ENCODE results near the gene PTPRD.

PTPRD gene

DNA sequence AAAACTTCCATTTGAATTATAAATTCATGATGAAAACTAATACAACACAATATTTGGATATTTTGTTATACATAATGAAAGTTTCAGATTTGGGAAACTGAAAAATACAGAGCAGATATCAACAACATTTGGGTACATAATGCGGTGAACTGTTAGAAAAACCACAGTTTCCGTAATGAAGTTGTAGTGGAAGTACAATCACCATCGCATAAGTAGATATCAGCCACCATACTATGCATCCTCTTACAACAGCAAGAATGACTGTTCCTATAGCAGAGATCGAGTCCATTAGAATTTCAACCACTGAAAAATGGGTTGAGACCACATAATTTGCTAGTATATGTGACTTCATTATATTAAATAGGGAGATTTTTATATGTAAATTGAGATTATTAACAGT is 2043.0 kb downstream of the PTPRD start:
- no peaks in the 10 kb centered on the region for H3K27me3 ChIP-seq (ENCODE audit: control insufficient read depth, low read length)
- TF ChIP-seq CTCF (IDR thresholded peaks at IDR 0.05; ENCODE audit: low read depth, low read length, poor library complexity, severe bottlenecking) (no peak), EZH2phosphoT487 (IDR thresholded peaks at IDR 0.05; ENCODE audit: borderline replicate concordance, low read length) (no peak)
- H3K36me3 ChIP-seq (ENCODE audit: control insufficient read depth, low read length) = no peaks in the 10 kb centered on the region
- no peaks in the 10 kb centered on the region for H3K9me2 ChIP-seq (replicated peaks; ENCODE audit: control insufficient read depth, low read length)
- H3K4me1 ChIP-seq (ENCODE audit: control insufficient read depth, low read length) = no peaks in the 10 kb centered on the region
- no peak overlapping the region for H3K27ac ChIP-seq (ENCODE audit: low read depth, low read length)
- H3K4me3 ChIP-seq (ENCODE audit: low read length) = no peak overlapping the region
- H3K9me3 ChIP-seq (ENCODE audit: control insufficient read depth, insufficient read depth, low read length) = no peaks in the 10 kb centered on the region
- H3K4me2 ChIP-seq (ENCODE audit: low read length) = no peak overlapping the region
- no peaks in the 10 kb centered on the region for H3F3A ChIP-seq (ENCODE audit: control insufficient read depth, insufficient read depth)
- H3K79me2 ChIP-seq (ENCODE audit: control insufficient read depth, low read length) = no peaks in the 10 kb centered on the region
- H4K20me1 ChIP-seq (ENCODE audit: control insufficient read depth, insufficient read depth, low read depth, low read length) = no peaks in the 10 kb centered on the region

- Histone ChIP-seq H3K9me2 (replicated peaks; ENCODE audit: control insufficient read depth, low read length) (no peaks in the 10 kb centered on the region), H4K20me1 (ENCODE audit: control insufficient read depth, insufficient read depth, low read depth, low read length) (no peaks in the 10 kb centered on the region), H3K27me3 (ENCODE audit: control insufficient read depth, low read length) (no peaks in the 10 kb centered on the region), H3F3A (ENCODE audit: control insufficient read depth, insufficient read depth) (no peaks in the 10 kb centered on the region), H3K4me1 (ENCODE audit: control insufficient read depth, low read length) (no peaks in the 10 kb centered on the region), H3K27ac (ENCODE audit: low read depth, low read length) (no peak overlapping the region), H3K9me3 (ENCODE audit: control insufficient read depth, insufficient read depth, low read length) (no peaks in the 10 kb centered on the region), H3K36me3 (ENCODE audit: control insufficient read depth, low read length) (no peaks in the 10 kb centered on the region), H3K79me2 (ENCODE audit: control insufficient read depth, low read length) (no peaks in the 10 kb centered on the region), H3K4me2 (ENCODE audit: low read length) (no peak overlapping the region), H3K4me3 (ENCODE audit: low read length) (no peak overlapping the region)
- TF ChIP-seq CTCF (IDR thresholded peaks at IDR 0.05; ENCODE audit: low read depth, low read length, poor library complexity, severe bottlenecking) = no peak
Measured at GRCh38 chr9:8567963-8568579, 2044.7 kb downstream of the PTPRD start.

DNA sequence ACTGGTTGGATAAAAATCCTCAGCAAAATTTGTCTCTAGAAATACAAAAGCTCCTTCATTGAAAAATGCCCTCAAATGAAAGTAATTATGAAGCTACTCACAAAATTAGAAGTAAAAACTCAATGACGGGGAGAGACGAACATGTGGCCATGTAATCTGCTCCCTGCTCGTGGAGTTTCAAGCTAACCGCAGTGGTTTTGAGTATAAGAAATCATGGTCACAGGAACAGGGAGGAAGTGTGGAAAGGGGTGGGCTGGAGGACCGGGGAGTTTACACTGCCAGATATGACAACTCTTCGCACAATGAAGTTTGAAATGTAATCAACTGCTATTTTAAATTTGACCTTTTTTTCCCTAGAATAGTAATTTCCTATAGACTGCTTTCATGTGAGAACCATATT is 2047.8 kb downstream of the PTPRD start:
- H3K27ac ChIP-seq (ENCODE audit: low read depth, low read length) = no peak overlapping the region
- H4K20me1 ChIP-seq (ENCODE audit: control insufficient read depth, insufficient read depth, low read depth, low read length) = no peaks in the 10 kb centered on the region
- no peak overlapping the region for H3K4me3 ChIP-seq (ENCODE audit: low read length)
- H3K36me3 ChIP-seq (ENCODE audit: control insufficient read depth, low read length) = no peaks in the 10 kb centered on the region
- no peaks in the 10 kb centered on the region for H3F3A ChIP-seq (ENCODE audit: control insufficient read depth, insufficient read depth)
- H3K9me2 ChIP-seq (replicated peaks; ENCODE audit: control insufficient read depth, low read length) = no peaks in the 10 kb centered on the region
- no peaks in the 10 kb centered on the region for H3K9me3 ChIP-seq (ENCODE audit: control insufficient read depth, insufficient read depth, low read length)
- H3K79me2 ChIP-seq (ENCODE audit: control insufficient read depth, low read length) = no peaks in the 10 kb centered on the region
- no peak overlapping the region for H3K4me2 ChIP-seq (ENCODE audit: low read length)
- TF ChIP-seq CTCF (IDR thresholded peaks at IDR 0.05; ENCODE audit: low read depth, low read length, poor library complexity, severe bottlenecking) (no peak), EZH2phosphoT487 (IDR thresholded peaks at IDR 0.05; ENCODE audit: borderline replicate concordance, low read length) (no peak)
- H3K4me1 ChIP-seq (ENCODE audit: control insufficient read depth, low read length) = no peaks in the 10 kb centered on the region
- no peaks in the 10 kb centered on the region for H3K27me3 ChIP-seq (ENCODE audit: control insufficient read depth, low read length)

Data from DOHH2 (cell line).